Fibroblast of skin of right biceps (primary cell): ENCODE results near the gene CBL.

Experiments used
- DNase-seq: peaks from one replicate; pipeline ENCODE4 v3.0.0-alpha.2; 2013

CBL gene

GRCh38 chr11:119315131-119316015, 109.2 kb downstream of the CBL start:
- peak; percentile 54 for DNase-seq

DNA sequence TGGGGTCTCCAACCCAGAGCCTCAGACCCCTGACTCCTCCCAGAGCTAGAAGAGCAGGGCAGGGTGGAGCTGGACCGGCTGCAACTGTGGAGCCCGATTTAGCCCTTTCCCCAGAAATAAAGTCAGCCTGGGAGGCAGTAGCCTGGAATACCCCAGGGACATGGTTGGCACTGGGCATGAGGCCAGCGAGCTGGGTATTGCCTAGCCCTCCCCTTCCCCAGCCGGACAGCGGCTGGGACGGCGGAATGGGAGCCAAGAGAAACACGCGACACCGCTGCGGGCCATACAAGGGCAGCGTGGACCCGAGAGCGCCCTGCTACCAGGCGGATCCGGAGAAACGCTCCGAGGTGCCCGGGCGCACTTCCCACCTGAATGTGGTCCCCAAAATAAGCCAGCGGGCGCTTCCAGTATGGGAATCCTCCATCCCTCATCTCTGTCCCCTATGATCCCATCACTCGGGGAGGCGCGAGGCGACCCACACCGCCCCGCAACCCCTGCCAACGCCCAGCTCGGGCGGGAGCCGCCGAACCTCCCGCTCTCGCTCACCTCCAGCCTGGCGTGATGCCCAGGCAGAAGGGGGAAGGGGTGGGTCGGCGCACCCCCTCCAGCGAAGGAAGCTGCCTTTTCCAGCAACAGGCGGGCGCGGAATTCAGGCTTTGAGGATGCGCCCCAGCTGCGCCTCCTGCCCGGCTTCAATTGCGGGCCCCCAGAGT, 110.0 kb downstream of the CBL start:
- peak; percentile 49 for DNase-seq

DNA sequence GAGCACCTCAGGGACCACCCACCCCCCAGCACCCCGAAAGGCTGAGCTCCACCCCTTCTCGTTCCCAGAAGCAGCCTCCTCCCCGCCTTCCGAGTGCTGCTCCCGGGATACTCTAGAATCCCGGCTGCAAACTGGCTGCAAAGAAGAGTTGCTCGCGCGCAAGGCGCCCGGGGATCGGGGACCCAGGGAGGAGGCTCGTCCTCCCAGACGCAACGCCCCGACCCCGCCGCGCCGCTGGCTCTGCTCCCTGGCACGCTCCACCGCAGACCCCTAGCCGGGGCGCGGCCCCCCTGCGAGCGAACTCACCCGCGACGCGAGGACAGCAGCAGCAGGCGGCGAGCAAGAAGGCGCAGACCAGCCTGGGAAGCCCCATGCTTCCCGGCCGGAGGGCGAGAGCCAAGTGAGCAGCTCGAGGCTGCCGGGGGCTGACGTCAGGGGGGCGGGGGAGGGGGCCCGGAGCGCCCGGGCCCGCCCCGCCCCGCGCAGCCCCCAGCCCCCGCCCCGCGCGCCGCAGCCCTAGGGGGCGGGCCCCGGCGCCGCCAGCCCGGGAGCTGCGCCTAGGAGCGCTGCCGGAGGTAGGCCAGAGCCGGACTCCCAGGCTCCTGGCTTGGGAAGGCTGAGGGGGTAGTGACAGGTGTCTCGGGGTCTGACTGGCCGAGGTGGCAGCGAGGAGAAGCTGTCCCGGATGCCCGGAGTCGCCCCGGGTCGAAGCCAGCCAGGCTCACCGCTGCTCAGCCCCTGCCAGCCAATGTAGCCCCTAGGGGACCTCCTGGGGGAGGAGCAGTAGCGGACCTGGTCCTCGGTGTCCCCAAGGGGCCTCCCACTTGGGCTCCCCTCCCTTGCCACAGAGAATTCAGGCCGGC, 110.8 kb downstream of the CBL start, which contains the start of gene MCAM:
MCAM (minus strand) TSS at position 402 of the 863 bp plus-strand sequence; CDS start at position 373, 29 bp downstream.
- DNase-seq = peak; percentile 68

GRCh38 chr11:119317592-119318239, 111.6 kb downstream of the CBL start:
- DNase-seq = no peak

DNA sequence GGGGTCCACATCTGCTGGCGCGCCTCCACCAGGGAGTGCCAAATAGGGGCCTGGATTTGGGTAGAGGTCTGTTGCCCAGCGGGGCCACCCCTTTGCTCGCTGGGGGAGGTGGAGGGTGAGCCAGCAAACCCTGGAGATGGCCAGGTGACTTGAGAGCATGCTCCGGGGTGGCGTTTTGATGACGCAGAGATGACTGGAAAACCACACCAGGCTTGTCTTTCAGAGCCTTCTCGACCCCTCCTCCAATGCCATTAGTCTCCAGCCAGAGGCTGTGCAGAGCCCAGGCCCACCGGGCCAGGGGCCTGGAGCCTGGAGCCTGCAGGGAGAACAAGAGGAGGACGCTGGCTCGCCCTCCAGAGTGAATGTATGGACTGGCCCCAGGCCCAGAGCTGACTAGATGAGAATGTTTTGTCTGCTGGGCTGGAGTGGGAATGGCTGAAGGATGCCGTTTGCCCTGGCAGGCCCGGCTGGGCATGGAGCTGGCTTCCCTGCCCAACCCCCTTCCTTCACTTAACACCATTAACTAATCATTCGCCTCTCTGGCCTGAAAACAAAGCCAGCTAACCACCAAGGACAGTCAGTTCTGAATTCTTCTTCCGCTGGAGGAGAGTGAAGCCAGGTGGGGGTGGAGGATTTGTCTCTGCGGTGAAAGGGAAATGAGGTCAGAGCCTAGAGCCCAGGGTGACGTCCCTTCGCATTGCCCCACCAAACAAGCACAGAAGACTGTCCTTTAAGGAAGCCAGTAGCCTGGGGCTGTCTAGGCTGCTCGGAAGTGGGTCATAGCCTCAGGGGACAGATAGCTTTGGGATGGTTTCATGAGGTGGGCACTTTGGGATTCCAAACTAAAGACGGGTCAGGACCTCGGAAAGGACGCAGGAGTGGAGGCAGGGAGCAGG, 112.3 kb downstream of the CBL start:
- peak; percentile 80 for DNase-seq

- no peak for DNase-seq
Observed at GRCh38 chr11:119319136-119319699, 113.1 kb downstream of the CBL start.

DNA sequence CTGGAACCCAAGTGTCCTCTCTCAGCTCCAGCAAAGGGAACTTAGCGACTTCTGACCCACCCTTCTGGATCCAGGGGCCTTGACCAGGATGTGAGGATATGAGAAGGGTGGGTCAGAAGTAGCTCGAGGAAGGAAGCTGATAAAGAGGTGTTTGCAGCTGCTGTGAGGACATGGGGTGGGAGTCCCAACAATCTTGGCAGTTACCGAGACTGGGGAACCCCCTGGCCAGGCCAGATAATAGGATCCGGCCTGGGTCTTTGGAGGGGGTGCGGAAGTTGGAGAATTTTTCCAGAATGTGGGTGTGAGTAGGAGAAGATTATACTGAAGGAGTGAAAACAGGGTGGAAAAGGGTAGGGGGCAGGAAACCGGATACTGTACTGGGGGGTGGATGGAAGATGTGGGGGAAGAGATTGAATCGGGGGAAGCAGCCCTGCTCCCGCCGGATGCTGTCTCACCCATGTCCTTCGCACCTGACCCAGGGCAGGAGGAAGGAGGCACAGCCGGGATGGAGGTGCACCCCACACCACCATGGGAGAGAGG, 113.6 kb downstream of the CBL start:
- DNase-seq = no peak

DNA sequence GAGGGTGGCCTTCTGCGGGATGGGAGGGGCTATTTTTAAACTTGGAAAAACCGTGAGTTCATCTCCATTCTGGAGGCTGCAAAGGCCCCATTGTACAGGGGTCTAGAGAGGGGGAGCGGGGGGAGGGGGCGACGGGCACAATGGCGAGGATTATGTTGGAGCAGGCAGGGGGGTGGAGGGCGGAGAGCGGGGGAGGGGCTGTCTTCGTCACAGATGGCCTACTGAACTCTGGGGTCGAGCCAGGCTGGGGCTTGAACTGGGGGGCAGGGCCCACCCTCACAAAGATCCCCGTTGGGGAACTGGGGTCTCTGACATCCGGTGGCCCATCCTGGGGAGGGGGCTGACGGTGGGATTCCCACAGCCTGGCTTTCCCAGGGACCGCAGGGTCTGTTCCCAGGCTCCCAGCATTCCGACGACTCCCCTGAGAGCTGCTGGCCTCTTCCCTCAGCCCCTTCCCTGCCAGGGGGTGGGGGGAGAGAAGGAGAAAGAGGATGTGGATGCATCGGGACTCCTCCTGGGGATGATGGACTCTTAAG, 114.2 kb downstream of the CBL start:
- DNase-seq = peak; percentile 75

DNA sequence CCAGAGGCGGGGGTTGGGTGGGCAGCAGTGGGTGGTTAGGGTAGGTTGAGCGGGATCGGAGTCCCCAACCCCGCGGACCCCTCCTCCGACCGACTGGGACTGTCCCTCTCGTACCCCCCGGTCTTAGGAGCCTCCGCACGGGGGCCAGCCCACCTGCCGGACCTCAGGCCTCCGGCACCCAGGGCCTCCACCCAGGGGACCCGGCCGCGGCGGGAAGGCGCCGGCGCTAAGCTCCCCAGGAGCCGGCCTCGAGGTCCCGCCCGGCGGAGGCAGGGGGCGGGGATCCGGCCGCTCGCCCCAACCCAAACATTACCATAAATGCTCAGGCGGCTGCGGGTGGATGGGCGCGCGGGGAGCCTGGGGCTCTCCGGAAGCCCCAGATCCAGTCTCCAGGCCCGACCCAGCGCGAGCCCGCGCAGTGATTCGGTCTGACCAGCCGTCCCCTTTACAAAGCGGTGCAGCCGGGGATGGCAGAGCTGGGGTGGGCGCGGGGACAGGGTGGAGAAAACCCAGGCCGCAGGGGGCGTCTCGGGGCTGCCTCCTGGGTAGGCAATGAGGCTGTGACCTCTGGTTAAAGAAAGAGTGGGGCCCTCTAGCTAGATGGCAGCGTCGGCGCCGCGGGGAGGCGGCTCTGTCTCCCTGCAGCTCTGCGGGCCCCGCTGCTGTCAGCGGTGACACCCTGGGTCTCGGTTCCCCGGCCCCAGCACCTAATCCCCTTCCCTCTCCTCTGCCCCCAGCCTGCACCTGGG, 114.8 kb downstream of the CBL start:
- peak; percentile 84 for DNase-seq

GRCh38 chr11:119322360-119322739, 116.2 kb downstream of the CBL start:
- DNase-seq = no peak

- DNase-seq = no peak
Observed at GRCh38 chr11:119322921-119323531, 116.9 kb downstream of the CBL start.

GRCh38 chr11:119323532-119324033, 117.4 kb downstream of the CBL start:
- DNase-seq = peak; percentile 71

GRCh38 chr11:119324189-119324588, 118.0 kb downstream of the CBL start:
- no peak for DNase-seq

- no peak for DNase-seq
Observed at GRCh38 chr11:119329320-119329719, 123.2 kb downstream of the CBL start.

DNA sequence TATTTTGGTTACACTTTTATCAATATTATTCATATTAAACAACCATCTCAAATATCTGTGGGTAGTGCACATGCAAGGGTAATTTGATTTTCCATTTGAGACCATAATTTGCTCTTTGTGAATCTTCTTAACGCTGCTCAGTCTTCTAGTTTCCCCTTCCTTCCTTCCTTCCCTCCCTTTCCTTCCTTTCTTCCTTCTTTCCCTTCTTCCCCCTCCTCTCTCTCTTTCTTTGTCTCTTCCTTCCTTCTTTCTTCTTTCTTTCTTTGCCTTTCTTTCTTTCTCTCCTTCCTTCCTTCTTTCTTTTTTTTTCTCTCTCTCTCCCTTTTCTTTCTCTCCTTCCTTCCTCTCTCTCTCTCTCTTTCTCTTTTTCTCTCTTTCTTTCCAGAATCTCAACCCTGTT, 124.1 kb downstream of the CBL start:
- no peak for DNase-seq

- no peak for DNase-seq
Observed at GRCh38 chr11:119332111-119332765, 126.1 kb downstream of the CBL start.

DNA sequence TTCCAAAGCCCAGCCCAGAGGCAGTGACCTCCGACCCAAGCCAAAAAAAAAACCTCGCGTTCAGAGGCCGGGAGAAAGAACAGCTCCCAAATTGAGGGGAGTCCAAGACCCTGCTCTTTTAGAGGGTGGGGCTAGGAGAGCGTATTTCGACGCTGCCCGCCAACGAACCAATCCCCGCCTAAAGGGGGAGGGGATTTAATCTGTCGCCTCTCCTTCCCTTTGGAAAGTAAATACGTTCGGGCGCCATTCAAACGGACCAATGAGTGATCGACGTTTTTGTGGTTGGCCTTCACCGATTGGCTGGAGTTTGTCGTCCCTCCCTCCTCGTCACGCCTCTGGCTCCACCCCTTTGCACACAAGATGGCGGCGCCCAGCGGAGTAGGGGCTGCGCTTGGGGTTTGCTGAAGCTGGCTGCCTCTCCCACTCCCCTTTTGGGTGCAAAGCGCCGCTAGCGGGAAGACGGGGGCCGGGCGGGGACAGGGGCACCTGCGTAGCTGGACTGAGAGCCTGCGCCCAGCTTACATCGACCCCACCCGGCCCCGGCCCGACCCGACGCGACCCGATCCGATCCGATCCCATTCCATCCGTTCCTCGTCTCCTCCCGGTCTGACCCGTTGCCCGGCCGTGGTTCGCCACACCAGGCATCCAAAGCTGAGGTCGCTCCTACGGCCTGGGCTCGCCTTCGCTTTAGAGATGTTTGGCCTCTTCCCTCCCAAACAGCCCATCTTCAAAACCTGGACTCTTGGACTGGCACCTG, 128.2 kb downstream of the CBL start, which contains the start of gene RNF26:
RNF26 (plus strand) TSS at position 354 of the 757 bp plus-strand sequence. CDS start 596 bp downstream, outside the sequence.
- DNase-seq = peak; percentile 99
